Activated T-helper 1 cell treated with Interleukin-2 at 50 U/mL for 16 hours (primary cell): ENCODE data around the gene PRKCZ.

Experiments
- DNase-seq: peaks from one replicate; pipeline ENCODE4 v3.0.0-alpha.2; 2020; ENCODE audit warnings: low read depth

The PRKCZ gene

GRCh38 chr1:2045468-2046173 is 4.6 kb upstream of the PRKCZ start:
- no peak for DNase-seq

GRCh38 chr1:2046174-2046917 is 3.9 kb upstream of the PRKCZ start:
- DNase-seq = no peak

GRCh38 chr1:2046953-2047748 is 3.1 kb upstream of the PRKCZ start:
- DNase-seq = no peak

- no peak for DNase-seq
Measured at GRCh38 chr1:2047749-2048729, 2.2 kb upstream of the PRKCZ start.

- no peak for DNase-seq
Measured at GRCh38 chr1:2049225-2049717, 940 bp upstream of the PRKCZ start.

- DNase-seq = no peak
Measured at GRCh38 chr1:2050461-2050792, 216 bp downstream of the PRKCZ start.

GRCh38 chr1:2050793-2051682 is 827 bp downstream of the PRKCZ start:
- DNase-seq = no peak

GRCh38 chr1:2052054-2052679 is 2.0 kb downstream of the PRKCZ start:
- DNase-seq = no peak

- no peak for DNase-seq
Measured at GRCh38 chr1:2052756-2053155, 2.5 kb downstream of the PRKCZ start.

GRCh38 chr1:2053217-2053616 is 3.0 kb downstream of the PRKCZ start:
- DNase-seq = no peak

GRCh38 chr1:2053784-2054376 is 3.7 kb downstream of the PRKCZ start:
- DNase-seq = no peak

- DNase-seq = no peak
Measured at GRCh38 chr1:2054560-2054959, 4.3 kb downstream of the PRKCZ start.

GRCh38 chr1:2055911-2056575 is 5.8 kb downstream of the PRKCZ start:
- no peak for DNase-seq

- DNase-seq = no peak
Measured at GRCh38 chr1:2056955-2057590, 6.9 kb downstream of the PRKCZ start.

GRCh38 chr1:2059290-2059953 is 9.2 kb downstream of the PRKCZ start:
- no peak for DNase-seq

GRCh38 chr1:2060072-2060471 is 9.9 kb downstream of the PRKCZ start:
- no peak for DNase-seq

GRCh38 chr1:2060535-2060934 is 10.3 kb downstream of the PRKCZ start:
- no peak for DNase-seq
